OCI-LY1 (cell line): ENCODE data around the gene MRPL43.

ENCODE experiments used
- EZH2 ChIP-seq: fragments of 200-600 bp; sonication (generic), shearing (Covaris generic); IDR thresholded peaks from 2 replicates; pipeline ENCODE4 v1.8.0; 2017; ENCODE audit warnings: borderline replicate concordance, mixed run types, mild to moderate bottlenecking, antibody characterized with exemption, low read length, moderate library complexity, mixed read lengths
- TF ChIP-seq, protein P1 (sequence below): fragments of 200-600 bp; sonication (generic), shearing (Covaris generic); IDR thresholded peaks from 2 replicates; pipeline ENCODE4 v1.5.1; 2017; ENCODE audit warnings: mild to moderate bottlenecking, antibody characterized with exemption, low read length, moderate library complexity, mixed read lengths

DNA sequence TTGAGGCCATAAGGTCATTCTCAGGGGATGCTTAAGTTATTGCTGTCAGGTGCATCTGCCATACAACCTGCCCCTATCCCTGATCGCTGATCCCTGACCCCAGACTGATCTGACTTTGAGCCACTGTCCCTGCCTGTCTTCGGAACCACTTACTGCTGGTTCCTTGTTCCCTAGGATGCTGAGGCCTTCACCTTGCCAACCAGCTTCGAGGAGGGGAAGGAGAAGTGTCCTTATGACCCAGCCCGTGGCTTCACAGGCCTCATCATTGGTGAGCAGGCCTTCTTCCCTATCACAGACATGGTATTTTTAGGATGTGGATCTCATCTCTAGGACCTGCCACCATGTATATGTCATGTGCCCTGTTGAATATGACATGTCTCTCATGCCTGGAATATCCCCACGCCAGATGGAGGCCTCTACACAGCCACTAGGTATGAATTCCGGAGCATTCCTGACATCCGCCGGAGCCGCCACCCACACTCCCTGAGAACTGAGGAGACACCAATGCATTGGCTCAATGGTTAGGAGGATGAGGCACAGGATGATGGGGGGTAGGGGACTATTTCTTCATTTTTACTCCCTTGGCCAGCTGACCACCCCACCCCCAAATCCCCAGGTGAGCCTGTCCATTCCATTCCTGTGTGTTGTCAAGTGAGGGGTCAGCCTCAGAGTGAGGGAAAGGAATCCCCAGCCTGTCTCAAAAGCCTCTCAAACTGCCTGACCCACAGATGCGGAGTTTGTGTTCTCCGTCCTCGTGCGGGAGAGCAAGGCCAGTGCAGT, 9.0 kb downstream of the MRPL43 start:
- TF ChIP-seq EZH2, result no peak
- TF ChIP-seq, protein P1, sequence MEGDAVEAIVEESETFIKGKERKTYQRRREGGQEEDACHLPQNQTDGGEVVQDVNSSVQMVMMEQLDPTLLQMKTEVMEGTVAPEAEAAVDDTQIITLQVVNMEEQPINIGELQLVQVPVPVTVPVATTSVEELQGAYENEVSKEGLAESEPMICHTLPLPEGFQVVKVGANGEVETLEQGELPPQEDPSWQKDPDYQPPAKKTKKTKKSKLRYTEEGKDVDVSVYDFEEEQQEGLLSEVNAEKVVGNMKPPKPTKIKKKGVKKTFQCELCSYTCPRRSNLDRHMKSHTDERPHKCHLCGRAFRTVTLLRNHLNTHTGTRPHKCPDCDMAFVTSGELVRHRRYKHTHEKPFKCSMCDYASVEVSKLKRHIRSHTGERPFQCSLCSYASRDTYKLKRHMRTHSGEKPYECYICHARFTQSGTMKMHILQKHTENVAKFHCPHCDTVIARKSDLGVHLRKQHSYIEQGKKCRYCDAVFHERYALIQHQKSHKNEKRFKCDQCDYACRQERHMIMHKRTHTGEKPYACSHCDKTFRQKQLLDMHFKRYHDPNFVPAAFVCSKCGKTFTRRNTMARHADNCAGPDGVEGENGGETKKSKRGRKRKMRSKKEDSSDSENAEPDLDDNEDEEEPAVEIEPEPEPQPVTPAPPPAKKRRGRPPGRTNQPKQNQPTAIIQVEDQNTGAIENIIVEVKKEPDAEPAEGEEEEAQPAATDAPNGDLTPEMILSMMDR, result no peak
